Right lobe of liver (tissue), 4 donors: Measurements from ENCODE around the gene MAIP1.

Source experiments
- CTCF ChIP-seq, 4 donors: fragments of 200-600 bp in 3 of 4; fragments of 450-650 bp in 1 of 4; IDR thresholded peaks; one replicate each; pipeline versions ENCODE4 v1.5.1 to v1.8.0; 2016 to 2022; ENCODE audit warnings: antibody characterized with exemption in 4 of 4, mild to moderate bottlenecking in 2 of 4
- POLR2A ChIP-seq: fragments of 450-650 bp; IDR thresholded peaks from one replicate; pipeline ENCODE4 v1.6.1; 2017; ENCODE audit warnings: antibody characterized with exemption, mild to moderate bottlenecking
- donor health status: DM: no; HTN: no; CAD: no.
- donor health status: DM: no; HTN: no; CAD: no.
- donor health status: DM: no; HTN: yes; CAD: no.

GRCh38 chr2:199968126-199968525, 12.7 kb downstream of the MAIP1 start:
- TF ChIP-seq POLR2A (no peak), CTCF (IDR thresholded peaks at IDR 0.05) (no peak)
